HCT116 (cell line): ENCODE measurements around the gene PLCD3. TPM values are rescaled to one million over a fixed set of nuclear protein-coding genes. Genes with fewer than 3 reads are reported as not detected.

Source experiments
- ATAC-seq: fragments of 200-7000 bp; cut with Tn5 transposase; 2 replicates; pipeline ENCODE4 v1.9.1; 2020; ENCODE audit warnings: mild to moderate bottlenecking, moderate library complexity
- BruUV-seq: library from RNA; stranded (reverse); fragments of 400-500 nt; replicated peaks from 2 replicates; lab custom pipeline; 2021; lab: Mats Ljungman, UMichigan
- CTCF ChIA-PET: fragments of 300-600 bp; sonication (Branson Sonifier 250); formaldehyde crosslinking; loops from one replicate; lab custom pipeline; 2021; ENCODE audit warnings: antibody characterized with exemption; lab: Charles Lee
- POLR2A ChIA-PET: fragments of 300-600, 350-600 bp; sonication (Branson Sonifier 250); formaldehyde crosslinking; loops from one replicate; lab custom pipeline; 2021; ENCODE audit warnings: antibody characterized with exemption; lab: Charles Lee
- RAD21 ChIA-PET, 2 experiments: fragments of 300-600 bp; sonication (Branson Sonifier 250); formaldehyde crosslinking; loops; one replicate each; lab custom pipeline; 2023; ENCODE audit warnings: low total read pairs in 2 of 2; ENCODE audit not compliant: uncharacterized antibody in 2 of 2, unreplicated experiment in 2 of 2, low non-redundant PET in 1 of 2; lab: Charles Lee
- DNase-seq: peaks from one replicate; pipeline ENCODE4 v3.0.0-alpha.2; 2010; ENCODE audit warnings: low read depth, low spot score
- H2AFZ ChIP-seq: fragments of 200-600 bp; shearing (Covaris generic), sonication (generic); 2 replicates; pipeline ENCODE4 v1.6.1; 2017; ENCODE audit warnings: low read depth, mixed run types, mixed read lengths, antibody characterized with exemption, low read length; ENCODE audit not compliant: poor library complexity, severe bottlenecking
- H3K27ac ChIP-seq: 2 replicates; pipeline ENCODE4 v1.5.1; 2012; ENCODE audit warnings: low read depth, low read length
- H3K27me3 ChIP-seq: fragments of 200-600 bp; sonication (generic); 2 replicates; pipeline ENCODE4 v1.6.1; 2016; ENCODE audit warnings: mixed run types, low read length, mixed read lengths; ENCODE audit not compliant: insufficient read depth
- H3K36me3 ChIP-seq, 2 experiments: fragments of 200-500 bp in 1 of 2; fragments of 200-600 bp in 1 of 2; sonication (Bioruptor generic) in 1 of 2; sonication (generic) in 1 of 2; 2 replicates each; pipeline versions ENCODE4 v1.5.1 to v1.6.1; 2014 to 2016; ENCODE audit warnings: low read length in 2 of 2, inconsistent platforms in 1 of 2, mixed read lengths in 1 of 2, mixed run types in 1 of 2; ENCODE audit not compliant: insufficient read depth in 2 of 2, control insufficient read depth in 1 of 2
- H3K4me1 ChIP-seq, 2 experiments: fragments of 200-600 bp in 1 of 2; sonication (generic) in 1 of 2; 2 replicates each; pipeline versions ENCODE4 v1.5.1 to v1.6.1; 2012 to 2017; ENCODE audit warnings: low read length in 2 of 2, inconsistent platforms in 1 of 2, mild to moderate bottlenecking in 1 of 2, mixed read lengths in 1 of 2, mixed run types in 1 of 2, moderate library complexity in 1 of 2; ENCODE audit not compliant: insufficient read depth in 2 of 2, control insufficient read depth in 1 of 2
- H3K4me2 ChIP-seq: fragments of 200-600 bp; sonication (generic); 2 replicates; pipeline ENCODE4 v1.6.1; 2017; ENCODE audit warnings: mixed run types, low read length, mixed read lengths
- H3K4me3 ChIP-seq, 2 experiments: fragments of 200-600 bp in 1 of 2; sonication (generic) in 1 of 2; replicated peaks in 1 of 2; 2 replicates each; pipeline ENCODE4 v1.5.1; 2011 to 2016; ENCODE audit warnings: low read length in 2 of 2, control low read depth in 1 of 2, low read depth in 1 of 2, mild to moderate bottlenecking in 1 of 2, mixed read lengths in 1 of 2, mixed run types in 1 of 2
- H3K79me2 ChIP-seq: fragments of 200-600 bp; sonication (generic); 2 replicates; pipeline ENCODE4 v1.6.1; 2017; ENCODE audit warnings: mild to moderate bottlenecking, mixed run types, low read length, moderate library complexity, mixed read lengths; ENCODE audit not compliant: insufficient read depth
- H3K9ac ChIP-seq: fragments of 200-600 bp; sonication (generic); 2 replicates; pipeline ENCODE4 v1.6.1; 2016; ENCODE audit warnings: low read length, mixed read lengths
- H3K9me2 ChIP-seq: fragments of 200-600 bp; sonication (generic), shearing (Covaris generic); 2 replicates; pipeline ENCODE4 v1.6.1; 2017; ENCODE audit warnings: mixed run types, mild to moderate bottlenecking, moderate library complexity; ENCODE audit not compliant: insufficient read depth
- H3K9me3 ChIP-seq, 2 experiments: fragments of 200-500 bp in 1 of 2; fragments of 200-600 bp in 1 of 2; sonication (Bioruptor generic) in 1 of 2; sonication (generic) in 1 of 2; 2 replicates each; pipeline ENCODE4 v1.6.1; 2014 to 2017; ENCODE audit warnings: low read length in 2 of 2, mixed read lengths in 2 of 2, inconsistent platforms in 1 of 2, low read depth in 1 of 2, mild to moderate bottlenecking in 1 of 2, mixed run types in 1 of 2, moderate library complexity in 1 of 2; ENCODE audit not compliant: control insufficient read depth in 1 of 2, insufficient read depth in 1 of 2
- H4K20me1 ChIP-seq: fragments of 200-600 bp; sonication (generic), shearing (Covaris generic); 2 replicates; pipeline ENCODE4 v1.6.1; 2017; ENCODE audit warnings: mixed run types, mild to moderate bottlenecking, moderate library complexity; ENCODE audit not compliant: insufficient read depth
- CBX3 ChIP-seq: IDR thresholded peaks from 2 replicates; pipeline ENCODE4 v1.6.1; 2012; ENCODE audit warnings: low read depth
- CTCF ChIP-seq, 3 experiments: fragments of 200-600 bp in 1 of 3; sonication (generic) in 1 of 3; IDR thresholded peaks in 2 of 3; conservative IDR thresholded peaks in 1 of 3; 2 replicates each; pipeline ENCODE4 v1.5.1; 2012 to 2017; ENCODE audit warnings: low read depth in 2 of 3, low read length in 2 of 3, antibody characterized with exemption in 1 of 3, borderline replicate concordance in 1 of 3, control low read depth in 1 of 3, mild to moderate bottlenecking in 1 of 3, mixed read lengths in 1 of 3, mixed run types in 1 of 3, moderate library complexity in 1 of 3; ENCODE audit not compliant: insufficient read depth in 1 of 3
- ELF1 ChIP-seq: IDR thresholded peaks from 2 replicates; pipeline ENCODE4 v1.6.1; 2012; ENCODE audit warnings: low read depth, borderline replicate concordance
- EZH2 ChIP-seq: fragments of 200-600 bp; sonication (generic); IDR thresholded peaks from 2 replicates; pipeline ENCODE4 v1.6.1; 2017; ENCODE audit warnings: antibody characterized with exemption, mixed run types
- EZH2phosphoT487 ChIP-seq: fragments of 200-600 bp; IDR thresholded peaks from 2 replicates; pipeline ENCODE4 v1.6.1; 2018; ENCODE audit warnings: antibody characterized with exemption, borderline replicate concordance
- FOSL1 ChIP-seq: IDR thresholded peaks from 2 replicates; pipeline ENCODE4 v1.6.1; 2012; ENCODE audit warnings: low read depth
- JUND ChIP-seq: IDR thresholded peaks from 2 replicates; pipeline ENCODE4 v1.6.1; 2012
- POLR2AphosphoS5 ChIP-seq: IDR thresholded peaks from 2 replicates; pipeline ENCODE4 v1.6.1; 2011; ENCODE audit warnings: mild to moderate bottlenecking, low read depth, low read length, moderate library complexity
- RAD21 ChIP-seq: IDR thresholded peaks from 2 replicates; pipeline ENCODE4 v1.6.1; 2012; ENCODE audit warnings: low read depth, mild to moderate bottlenecking
- REST ChIP-seq: IDR thresholded peaks from 2 replicates; pipeline ENCODE4 v1.6.1; 2012; ENCODE audit warnings: low read depth
- SIN3A ChIP-seq: IDR thresholded peaks from 2 replicates; pipeline ENCODE4 v1.6.1; 2012; ENCODE audit warnings: low read depth
- SRF ChIP-seq: IDR thresholded peaks from 2 replicates; pipeline ENCODE4 v1.6.1; 2012; ENCODE audit warnings: low read depth
- YY1 ChIP-seq: IDR thresholded peaks from 2 replicates; pipeline ENCODE4 v1.6.1; 2011; ENCODE audit warnings: low read length, low read depth, moderate library complexity, mild to moderate bottlenecking; ENCODE audit not compliant: insufficient replicate concordance; ENCODE audit errors: extremely low read depth
- ZBTB33 ChIP-seq: IDR thresholded peaks from 2 replicates; pipeline ENCODE4 v1.6.1; 2011; ENCODE audit warnings: mild to moderate bottlenecking, low read length, moderate library complexity; ENCODE audit not compliant: insufficient replicate concordance; ENCODE audit errors: extremely low read depth
- ZFX ChIP-seq: fragments of 450-650 bp; IDR thresholded peaks from 2 replicates; pipeline ENCODE4 v1.6.1; 2017
- ZNF274 ChIP-seq: fragments of 200-500 bp; sonication (Bioruptor generic); IDR thresholded peaks from 2 replicates; pipeline ENCODE4 v1.6.1; 2014; ENCODE audit warnings: mild to moderate bottlenecking, low read depth, low read length, inconsistent platforms
- intact Hi-C: fragments of 100-400 bp; cut with micrococcal nuclease; formaldehyde crosslinking; loops from 2 replicates; pipeline ENCODE4 v1.10.0; 2022
- total RNA-seq: library from RNA; stranded (reverse); gene quantifications from one replicate; pipeline ENCODE4 v1.2.1, GENCODE V29; 2021; ENCODE audit not compliant: unreplicated experiment

PLCD3 gene
- total RNA-seq, 1 experiment from 2014 or later: 197 TPM

GRCh38 chr17:45107293-45108010 is 24.9 kb downstream of the PLCD3 start:
- RAD21 ChIA-PET: no interaction called here
- Histone ChIP-seq H3K27ac (no peak overlapping the region; the same call in 1 of the 2 replicates), H3K9me2 (no peaks in the 10 kb centered on the region), H3K4me3 (no peak overlapping the region), H3K9ac (no peak overlapping the region), H3K36me3 (peaks cover 20 to 42% of the 10 kb centered on the region in 2 experiments), H2AFZ (no peak overlapping the region), H4K20me1 (no peaks in the 10 kb centered on the region), H3K79me2 (no peaks in the 10 kb centered on the region), H3K4me1 (peaks cover 3 to 10% of the 10 kb centered on the region in 2 experiments; a peak in 2 of 4 replicates), H3K27me3 (no peaks in the 10 kb centered on the region), H3K4me2 (no peak overlapping the region), H3K9me3 (no peaks in the 10 kb centered on the region)
- BruUV-seq: no TSS peak
- intact Hi-C loops: no loop called here
- no peak for DNase-seq
- ATAC-seq: no peak
- TF ChIP-seq RAD21: no peak
- TF ChIP-seq CBX3: no peak
- TF ChIP-seq JUND: no peak
- no peak for TF ChIP-seq CTCF (IDR thresholded peaks at IDR 0.05 in 2 of 3, conservative IDR thresholded peaks at IDR 0.05 in 1 of 3; ENCODE audit: borderline replicate concordance in 1 of 3, insufficient read depth in 1 of 3, low read depth in 2 of 3, low read length in 2 of 3)
- TF ChIP-seq YY1: no peak
- TF ChIP-seq POLR2AphosphoS5: no peak
- no peak for TF ChIP-seq ELF1
- no peak for TF ChIP-seq ZFX
- TF ChIP-seq SRF: no peak
- no peak for TF ChIP-seq FOSL1
- TF ChIP-seq EZH2: no peak
- no peak for TF ChIP-seq REST
- no peak for TF ChIP-seq EZH2phosphoT487
- TF ChIP-seq ZNF274: no peak
- TF ChIP-seq SIN3A: no peak
- TF ChIP-seq ZBTB33: no peak
- POLR2A ChIA-PET: no interaction called here
- CTCF ChIA-PET: interaction anchor here (1.3 to 1.6 kb wide), 2 partner anchors 13 to 28 kb away, joined by 3 to 4 read pairs; partner anchors contain the start of gene ACBD4
